Activated naive CD4-positive, alpha-beta T cell treated with anti-CD3 and anti-CD28 coated beads, Interleukin-2, amount 10 ng/mL, durations not matched to agents 7 days and 5 days (primary cell): ENCODE results near the gene RPP25L.

Experiments used
- CTCF ChIA-PET: fragments of 350-600 bp; sonication (Branson Sonifier 250); formaldehyde crosslinking; loops from one replicate; lab custom pipeline; 2021; ENCODE audit warnings: antibody characterized with exemption; lab: Charles Lee
- DNase-seq: peaks from one replicate; pipeline ENCODE4 v3.0.0-alpha.2; 2020
- H3K27ac Mint-ChIP-seq: one replicate; pipeline ENCODE4 v1.8.0; 2021; ENCODE audit warnings: mild to moderate bottlenecking, moderate library complexity, mixed read lengths
- H3K27me3 Mint-ChIP-seq: one replicate; pipeline ENCODE4 v1.8.0; 2021; ENCODE audit warnings: mild to moderate bottlenecking, mixed read lengths
- H3K36me3 Mint-ChIP-seq: one replicate; pipeline ENCODE4 v1.8.0; 2021; ENCODE audit warnings: mixed read lengths
- H3K4me1 Mint-ChIP-seq: one replicate; pipeline ENCODE4 v1.8.0; 2021; ENCODE audit warnings: mixed read lengths
- H3K4me3 Mint-ChIP-seq: one replicate; pipeline ENCODE4 v1.8.0; 2021; ENCODE audit warnings: mild to moderate bottlenecking, moderate library complexity, mixed read lengths
- H3K9me3 Mint-ChIP-seq: one replicate; pipeline ENCODE4 v1.8.0; 2021; ENCODE audit warnings: mixed read lengths

Gene RPP25L

GRCh38 chr9:34611811-34612787 is at the start of gene RPP25L:
TSS of gene RPP25L (minus strand) at chr9:34612097. CDS start at chr9:34611296, 801 bp downstream.
- Mint-ChIP-seq H3K9me3 (no peaks in the 10 kb centered on the region), H3K27me3 (no peaks in the 10 kb centered on the region), H3K4me3 (peak within 1 kb of the TSS; percentile 91), H3K4me1 (peaks cover 26% of the 10 kb centered on the region), H3K36me3 (peaks cover 28% of the 10 kb centered on the region), H3K27ac (peak within 1 kb of the TSS; percentile 89)
- CTCF ChIA-PET: interaction anchor here (1.0 to 8.5 kb wide), 5 partner anchors 10 to 154 kb away, joined by 3 to 130 read pairs (median 4); partner anchors contain the start of genes DNAI1, FAM219A and SIGMAR1
- DNase-seq: peak; percentile 88

- no peak overlapping the region for H3K27ac Mint-ChIP-seq
- no peaks in the 10 kb centered on the region for H3K27me3 Mint-ChIP-seq
- no peaks in the 10 kb centered on the region for H3K9me3 Mint-ChIP-seq
- no peak overlapping the region for H3K4me3 Mint-ChIP-seq
- H3K4me1 Mint-ChIP-seq: peaks cover 36% of the 10 kb centered on the region
- CTCF ChIA-PET: interaction anchor here (1.1 to 2.4 kb wide), 3 partner anchors 12 to 43 kb away, joined by 3 to 8 read pairs (median 3); no protein-coding TSS in a partner anchor
- no peak for DNase-seq
- H3K36me3 Mint-ChIP-seq: peaks cover 24% of the 10 kb centered on the region
Observed at GRCh38 chr9:34659592-34660253, 47.8 kb upstream of the RPP25L start.

- Mint-ChIP-seq H3K4me3 (no peak overlapping the region), H3K4me1 (peaks cover 24% of the 10 kb centered on the region), H3K27me3 (no peaks in the 10 kb centered on the region), H3K27ac (no peak overlapping the region), H3K9me3 (no peaks in the 10 kb centered on the region), H3K36me3 (peaks cover 21% of the 10 kb centered on the region)
- CTCF ChIA-PET: interaction anchor here (2.4 kb wide), 1 partner anchor 11 kb away, joined by 8 read pairs; no protein-coding TSS in a partner anchor
- DNase-seq: no peak
Observed at GRCh38 chr9:34658461-34658860, 46.6 kb upstream of the RPP25L start.

GRCh38 chr9:34656992-34657391 is 45.1 kb upstream of the RPP25L start:
- Mint-ChIP-seq H3K9me3 (no peaks in the 10 kb centered on the region), H3K27ac (no peak overlapping the region), H3K4me1 (peaks cover 19% of the 10 kb centered on the region), H3K4me3 (no peak overlapping the region), H3K36me3 (peaks cover 16% of the 10 kb centered on the region), H3K27me3 (no peaks in the 10 kb centered on the region)
- DNase-seq: no peak
- CTCF ChIA-PET: interaction anchor here (1.0 to 1.8 kb wide), 2 partner anchors 9 to 23 kb away, joined by 3 to 4 read pairs; no protein-coding TSS in a partner anchor

GRCh38 chr9:34655394-34655793 is 43.5 kb upstream of the RPP25L start:
- H3K27me3 Mint-ChIP-seq: no peaks in the 10 kb centered on the region
- DNase-seq: no peak
- no peak overlapping the region for H3K27ac Mint-ChIP-seq
- no peaks in the 10 kb centered on the region for H3K9me3 Mint-ChIP-seq
- peaks cover 12% of the 10 kb centered on the region for H3K4me1 Mint-ChIP-seq
- CTCF ChIA-PET: no interaction called here
- H3K4me3 Mint-ChIP-seq: no peak overlapping the region
- peaks cover 9% of the 10 kb centered on the region for H3K36me3 Mint-ChIP-seq

- no peak for DNase-seq
- CTCF ChIA-PET: no interaction called here
- Mint-ChIP-seq H3K27ac (no peak overlapping the region), H3K36me3 (peaks cover 11% of the 10 kb centered on the region), H3K27me3 (no peaks in the 10 kb centered on the region), H3K9me3 (no peaks in the 10 kb centered on the region), H3K4me3 (no peak overlapping the region), H3K4me1 (peaks cover 12% of the 10 kb centered on the region)
Observed at GRCh38 chr9:34654323-34655051, 42.6 kb upstream of the RPP25L start.

- no peaks in the 10 kb centered on the region for H3K9me3 Mint-ChIP-seq
- peaks cover 23% of the 10 kb centered on the region for H3K4me1 Mint-ChIP-seq
- H3K27ac Mint-ChIP-seq: no peak overlapping the region
- no peak overlapping the region for H3K4me3 Mint-ChIP-seq
- peaks cover 22% of the 10 kb centered on the region for H3K36me3 Mint-ChIP-seq
- DNase-seq: no peak
- no peaks in the 10 kb centered on the region for H3K27me3 Mint-ChIP-seq
- CTCF ChIA-PET: no interaction called here
Observed at GRCh38 chr9:34653151-34654072, 41.5 kb upstream of the RPP25L start.

- Mint-ChIP-seq H3K9me3 (no peaks in the 10 kb centered on the region), H3K36me3 (peaks cover 30% of the 10 kb centered on the region), H3K4me1 (peaks cover 31% of the 10 kb centered on the region), H3K27me3 (no peaks in the 10 kb centered on the region), H3K27ac (no peak overlapping the region), H3K4me3 (no peak overlapping the region)
- DNase-seq: no peak
- CTCF ChIA-PET: interaction anchor here (1.0 kb wide), 1 partner anchor 10 kb away, joined by 3 read pairs; the partner anchor contains the start of gene CCL27
Observed at GRCh38 chr9:34652602-34653000, 40.7 kb upstream of the RPP25L start.

GRCh38 chr9:34651876-34652601 is 40.1 kb upstream of the RPP25L start, which contains the start of gene IL11RA:
TSS of gene IL11RA (plus strand) at chr9:34652185. CDS start at chr9:34655218, 3,033 bp downstream.
- CTCF ChIA-PET: interaction anchor here (1.0 kb wide), 1 partner anchor 11 kb away, joined by 3 read pairs; the partner anchor contains the start of gene CCL27
- Mint-ChIP-seq H3K4me1 (peaks cover 36% of the 10 kb centered on the region), H3K4me3 (no peak within 1 kb of the TSS), H3K27me3 (no peaks in the 10 kb centered on the region), H3K27ac (no peak within 1 kb of the TSS), H3K9me3 (no peaks in the 10 kb centered on the region), H3K36me3 (peaks cover 36% of the 10 kb centered on the region)
- DNase-seq: peak; percentile 47

GRCh38 chr9:34651321-34651720 is 39.4 kb upstream of the RPP25L start:
- no peak for DNase-seq
- peaks cover 40% of the 10 kb centered on the region for H3K4me1 Mint-ChIP-seq
- H3K27ac Mint-ChIP-seq: no peak overlapping the region
- H3K27me3 Mint-ChIP-seq: no peaks in the 10 kb centered on the region
- CTCF ChIA-PET: interaction anchor here (1.1 kb wide), 1 partner anchor 12 kb away, joined by 4 read pairs; no protein-coding TSS in a partner anchor
- no peaks in the 10 kb centered on the region for H3K9me3 Mint-ChIP-seq
- H3K36me3 Mint-ChIP-seq: peaks cover 37% of the 10 kb centered on the region
- H3K4me3 Mint-ChIP-seq: no peak overlapping the region

- Mint-ChIP-seq H3K4me1 (peaks cover 45% of the 10 kb centered on the region), H3K9me3 (no peaks in the 10 kb centered on the region), H3K4me3 (no peak overlapping the region), H3K36me3 (peaks cover 37% of the 10 kb centered on the region), H3K27ac (no peak overlapping the region), H3K27me3 (no peaks in the 10 kb centered on the region)
- DNase-seq: no peak
- CTCF ChIA-PET: interaction anchor here (1.1 kb wide), 1 partner anchor 13 kb away, joined by 4 read pairs; no protein-coding TSS in a partner anchor
Observed at GRCh38 chr9:34650816-34651215, 38.9 kb upstream of the RPP25L start.

- Mint-ChIP-seq H3K4me1 (peaks cover 46% of the 10 kb centered on the region), H3K27ac (no peak overlapping the region), H3K9me3 (no peaks in the 10 kb centered on the region), H3K4me3 (peak overlapping the region; percentile 97), H3K27me3 (no peaks in the 10 kb centered on the region), H3K36me3 (peaks cover 37% of the 10 kb centered on the region)
- CTCF ChIA-PET: interaction anchor here (0.8 to 3.4 kb wide), 2 partner anchors 14 kb away, joined by 3 to 36 read pairs; partner anchors contain the start of gene CCL27
- no peak for DNase-seq
Observed at GRCh38 chr9:34648673-34649072, 36.8 kb upstream of the RPP25L start.
